HTR-8/SVneo (cell line): ENCODE measurements around the gene ZYG11A.
"Not testable (repeated sequence)": the region's sequence is repeated elsewhere in the genome, so short reads cannot be mapped to it uniquely, and the experiment has no call there.

Experiments
- DNase-seq: peaks from one replicate; pipeline ENCODE4 v3.0.0; 2011; ENCODE audit warnings: low spot score, mixed read lengths; ENCODE audit not compliant: insufficient read length
- FAIRE-seq: peaks from 2 replicates; lab custom pipeline; 2011; peaks lifted over from hg19 to GRCh38; lab: Jason Lieb, UNC

Gene ZYG11A

DNA sequence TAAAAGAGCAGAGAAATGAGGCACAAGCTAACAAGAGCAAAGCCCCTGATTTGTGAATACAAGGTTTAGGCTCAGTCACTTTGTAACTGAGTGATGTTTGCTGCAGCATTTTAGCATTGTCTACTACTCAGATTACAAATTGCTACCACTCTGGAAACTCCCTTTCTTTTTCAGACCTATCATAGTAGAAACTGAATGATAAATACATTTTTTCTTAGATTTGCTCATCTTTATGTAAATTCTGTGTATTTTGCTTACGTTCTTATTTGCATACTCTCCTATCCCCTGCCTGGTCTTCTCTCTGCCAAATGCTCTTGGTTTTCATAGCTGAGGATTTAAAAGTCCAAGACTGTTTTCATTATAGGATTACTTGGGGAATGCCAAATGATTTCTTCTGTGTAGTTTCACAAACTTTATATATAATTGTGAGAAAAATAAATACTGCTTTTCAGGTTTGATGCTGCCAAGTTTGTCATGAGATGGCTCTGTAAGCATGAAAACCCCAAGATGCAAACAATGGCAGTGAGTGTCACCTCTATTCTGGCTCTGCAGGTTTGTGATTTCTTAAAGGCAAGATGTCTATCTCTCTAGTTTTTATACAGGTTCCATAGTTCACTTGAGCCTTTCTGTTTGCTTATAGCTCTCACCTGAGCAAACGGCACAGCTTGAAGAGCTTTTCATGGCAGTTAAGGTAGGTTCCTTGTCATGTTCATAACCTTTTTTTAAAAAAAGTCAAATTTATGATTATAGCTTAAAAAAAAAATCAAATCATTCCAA lies 24.7 kb downstream of the ZYG11A start:
- DNase-seq (no peak), FAIRE-seq (no peak)

GRCh38 chr1:52869727-52870126 lies 27.2 kb downstream of the ZYG11A start:
- DNase-seq, FAIRE-seq: not testable (repeated sequence)

DNA sequence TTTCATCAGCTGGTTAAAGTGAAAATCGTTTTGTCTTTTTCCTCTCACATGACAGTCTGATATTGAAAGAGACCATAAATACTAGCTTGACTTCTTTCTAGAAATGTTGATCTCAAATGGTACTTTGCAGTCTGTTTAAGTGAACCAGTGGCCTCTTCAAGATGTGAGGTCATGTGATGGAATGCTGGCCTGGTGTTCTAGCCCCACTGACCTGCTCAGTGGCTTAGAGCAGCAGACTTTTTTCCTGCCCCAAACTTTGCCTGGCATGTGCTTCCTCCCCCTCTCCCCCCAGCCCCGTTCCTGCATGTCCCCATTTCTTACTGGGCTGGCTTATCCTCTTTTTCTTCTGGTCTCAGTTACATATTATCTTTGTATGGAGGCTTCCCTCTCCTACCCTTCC lies 34.3 kb downstream of the ZYG11A start:
- FAIRE-seq = no peak
- no peak for DNase-seq

DNA sequence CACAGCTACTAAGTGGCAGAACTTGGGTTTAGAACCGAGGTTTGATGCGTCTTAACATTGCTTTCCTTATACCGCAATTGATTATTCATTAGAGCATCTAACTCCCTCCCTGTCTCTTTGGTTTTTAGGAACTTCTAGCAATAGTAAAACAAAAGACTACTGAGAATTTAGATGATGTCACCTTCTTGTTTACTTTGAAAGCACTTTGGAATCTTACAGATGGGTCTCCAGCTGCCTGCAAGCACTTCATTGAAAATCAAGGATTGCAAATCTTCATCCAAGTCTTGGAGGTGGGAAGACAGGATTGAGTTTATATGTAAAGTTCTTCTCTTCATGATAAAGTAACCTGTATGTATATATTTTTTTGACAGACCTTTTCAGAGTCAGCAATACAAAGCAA lies 35.0 kb downstream of the ZYG11A start:
- DNase-seq (no peak), FAIRE-seq (no peak)

DNA sequence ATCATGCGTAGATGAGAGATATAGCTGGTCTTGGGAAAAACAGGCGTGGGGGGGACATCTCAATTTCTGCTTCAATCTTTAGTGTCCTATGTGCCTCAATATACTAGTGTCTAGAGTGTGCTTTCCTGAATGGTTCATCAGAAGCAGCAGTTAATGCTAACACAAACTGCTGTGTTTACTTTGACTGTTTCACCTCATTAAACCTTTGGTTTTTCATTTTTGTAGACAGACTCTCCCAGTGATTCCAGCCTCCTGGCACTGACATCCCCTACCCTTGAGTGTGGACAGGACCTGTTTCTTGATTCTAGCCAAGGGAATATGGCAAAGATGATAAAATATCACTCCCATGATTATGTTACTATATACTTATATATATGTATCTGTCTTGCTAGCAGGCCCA lies 37.6 kb downstream of the ZYG11A start:
- FAIRE-seq (no peak), DNase-seq (no peak)

DNA sequence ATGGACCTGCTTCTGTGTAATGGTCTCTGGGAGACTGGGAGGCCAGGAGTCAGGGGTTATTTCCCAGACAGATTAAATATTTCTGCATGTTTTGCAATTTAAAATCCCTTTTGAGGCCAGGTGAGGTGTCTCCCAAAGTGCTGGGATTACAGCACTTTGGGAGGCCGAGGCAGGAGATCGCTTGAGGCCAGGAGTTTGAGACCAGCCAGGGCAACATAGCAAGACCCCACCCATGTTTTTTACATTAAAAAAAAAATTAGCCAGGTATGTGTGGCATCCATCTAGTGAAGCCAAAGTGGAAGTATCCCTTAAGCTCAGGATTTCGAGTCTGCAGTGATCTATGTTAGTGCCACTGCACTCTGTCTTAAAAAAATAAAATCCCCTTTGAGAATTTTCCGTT lies 44.9 kb downstream of the ZYG11A start:
- FAIRE-seq = no peak

GRCh38 chr1:52892424-52893215 lies 50.1 kb downstream of the ZYG11A start:
- FAIRE-seq = no peak

More for the DNA sequence above, 44.9 kb downstream of the ZYG11A start:
- no peak for DNase-seq

GRCh38 chr1:52899445-52899894 lies 56.9 kb downstream of the ZYG11A start:
- no peak for FAIRE-seq
- no peak for DNase-seq

More at GRCh38 chr1:52892424-52893215, 50.1 kb downstream of the ZYG11A start:
- DNase-seq = no peak

DNA sequence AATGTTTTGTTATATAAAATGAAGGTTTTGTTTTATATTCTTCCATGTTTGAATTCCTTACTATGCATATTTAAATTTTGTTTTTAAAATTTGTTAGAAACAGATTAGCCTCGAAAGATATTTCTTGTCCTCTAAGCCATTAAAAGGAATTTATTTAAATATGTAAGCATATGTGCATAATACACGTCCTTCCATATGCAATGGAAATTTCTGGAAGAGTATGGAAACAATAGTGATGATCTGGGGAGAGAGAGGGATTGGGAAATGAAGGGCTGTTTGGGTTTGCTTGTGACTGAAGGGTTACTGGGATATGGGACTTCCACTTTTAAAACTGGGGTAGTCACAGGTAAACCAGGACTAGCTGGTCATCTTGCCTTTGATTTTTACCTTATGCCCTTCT lies 57.8 kb downstream of the ZYG11A start:
- DNase-seq (no peak), FAIRE-seq (no peak)

DNA sequence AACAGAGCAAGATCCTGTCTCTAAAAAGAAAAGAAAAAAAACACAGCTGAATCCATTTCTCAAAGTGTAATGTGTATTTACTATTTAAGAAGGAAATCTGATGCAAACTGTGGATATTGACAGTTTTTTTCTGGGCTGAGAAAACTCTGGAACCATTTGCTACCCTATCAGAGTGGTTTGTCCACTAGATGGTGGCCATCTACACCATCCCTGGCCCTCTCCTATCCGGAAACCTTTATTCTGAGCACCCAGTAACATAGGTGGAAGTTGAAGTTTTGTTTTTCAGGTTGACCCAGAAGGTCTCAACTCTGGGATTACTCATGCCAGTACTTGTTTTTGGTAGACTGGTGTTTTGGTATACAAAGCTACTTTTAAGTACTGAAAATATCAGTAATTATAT lies 58.8 kb downstream of the ZYG11A start:
- FAIRE-seq (no peak), DNase-seq (no peak)

DNA sequence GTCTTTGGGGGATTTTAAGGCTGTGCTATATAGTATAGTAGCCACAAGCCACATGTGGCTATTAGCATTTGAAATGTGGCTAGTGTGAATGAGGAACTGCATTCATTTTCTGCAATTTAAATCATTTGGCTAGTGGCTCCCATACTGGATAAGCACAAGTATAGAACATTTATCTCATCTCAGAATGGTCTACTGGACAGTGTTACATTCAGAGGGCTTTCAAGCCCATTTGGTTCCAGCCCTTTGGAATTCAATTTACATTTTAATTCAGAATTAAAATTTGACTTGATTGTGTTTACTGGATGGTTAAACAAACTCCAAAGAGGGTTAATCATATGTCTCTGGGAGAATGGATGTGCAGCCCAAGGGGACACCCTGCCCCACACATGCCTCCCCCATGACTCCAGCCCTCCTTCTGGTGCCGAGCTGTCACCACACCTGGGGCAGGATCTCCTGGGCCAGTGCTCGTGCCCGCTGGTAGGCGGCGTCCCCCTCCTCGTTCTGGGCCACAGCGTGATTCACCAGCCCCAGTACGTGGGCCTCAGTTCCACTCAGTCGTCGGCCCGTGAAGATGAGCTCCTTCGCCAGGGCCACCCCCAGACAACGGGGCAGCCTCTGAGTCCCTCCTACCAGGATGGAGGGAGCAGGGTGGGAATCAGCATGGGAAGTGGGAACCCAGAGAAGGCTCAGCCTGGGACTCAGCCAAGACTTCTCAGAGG lies 61.8 kb downstream of the ZYG11A start:
- FAIRE-seq (no peak), DNase-seq (no peak)

- FAIRE-seq (peak; percentile 9), DNase-seq (peak; percentile 67)
These were observed 62.6 kb downstream of the ZYG11A start for GRCh38 chr1:52904927-52905698.

GRCh38 chr1:52906135-52906603 lies 63.6 kb downstream of the ZYG11A start:
- FAIRE-seq (no peak), DNase-seq (no peak)

DNA sequence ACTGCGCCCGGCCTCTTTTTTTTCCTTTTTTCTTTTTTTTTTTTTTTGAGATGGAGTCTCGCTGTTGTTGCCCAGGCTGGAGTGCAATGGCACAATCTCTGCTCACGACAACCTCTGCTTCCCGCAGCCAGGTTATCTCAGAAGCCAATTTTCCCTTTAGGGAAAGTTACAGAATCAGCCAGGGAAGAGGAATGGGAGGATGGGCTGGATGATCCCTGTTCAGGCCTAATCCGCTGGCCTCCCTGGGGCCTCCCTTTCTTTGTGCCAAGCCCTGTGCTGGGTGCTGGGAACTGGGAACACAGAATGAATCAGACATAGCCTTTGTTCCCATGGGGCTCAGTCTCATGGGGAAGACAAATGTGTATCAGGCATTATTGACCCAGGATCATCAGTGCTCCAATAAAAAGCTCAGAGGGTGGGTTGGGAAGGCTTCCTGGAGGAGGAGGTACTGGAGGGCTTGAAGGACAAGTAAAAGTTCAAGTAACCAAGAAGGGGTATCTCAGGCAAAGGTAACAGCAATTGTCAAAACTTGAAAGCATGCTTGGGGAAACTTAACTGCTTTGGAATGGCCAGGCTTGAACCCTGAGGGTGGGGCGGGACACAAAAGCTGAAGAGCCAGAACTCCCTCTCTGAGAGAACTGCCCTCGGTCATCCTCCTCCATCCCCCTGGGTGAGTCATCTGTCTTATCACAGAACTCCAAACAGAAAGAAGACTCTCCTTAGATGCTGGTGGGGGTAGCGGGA lies 64.7 kb downstream of the ZYG11A start:
- DNase-seq (no peak), FAIRE-seq (no peak)

DNA sequence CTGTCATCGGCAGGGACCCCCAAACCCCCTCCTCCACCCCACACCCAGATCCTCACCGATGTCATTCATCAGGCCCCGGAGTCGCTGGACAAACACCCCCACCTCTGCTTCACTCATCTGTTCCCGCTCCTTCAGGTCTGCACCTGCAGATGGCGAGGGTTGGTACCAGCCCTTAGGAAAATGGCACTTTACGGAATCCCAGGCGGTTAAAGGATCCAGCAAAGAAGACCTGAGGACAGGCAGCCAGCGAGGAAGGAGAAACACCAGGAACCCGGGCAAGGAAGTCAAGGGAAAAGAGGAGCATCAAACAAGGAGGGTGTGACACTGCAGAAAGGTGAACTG lies 65.2 kb downstream of the ZYG11A start:
- no peak for DNase-seq
- FAIRE-seq = no peak

DNA sequence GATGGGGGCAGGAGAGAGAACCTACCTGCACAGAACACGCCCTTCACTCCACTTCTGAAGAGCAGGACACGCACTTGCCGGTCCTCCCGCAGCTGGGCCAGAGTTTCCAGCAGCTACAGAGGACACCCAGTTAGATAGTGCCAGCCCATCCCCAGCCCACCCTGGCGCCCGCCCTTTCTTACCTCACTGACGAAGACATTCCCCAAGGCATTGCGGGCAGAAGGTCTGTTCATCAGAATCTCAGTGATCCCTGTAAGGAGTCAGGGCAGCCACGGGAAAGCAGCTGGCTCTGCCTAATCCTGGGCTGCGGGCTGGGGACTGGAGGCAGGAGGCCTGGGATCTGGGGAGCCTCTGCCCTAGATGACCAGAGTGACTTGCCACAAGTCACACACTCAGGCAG lies 69.0 kb downstream of the ZYG11A start:
- no peak for FAIRE-seq

GRCh38 chr1:52913014-52913413 lies 70.5 kb downstream of the ZYG11A start:
- DNase-seq (no peak), FAIRE-seq (no peak)

More for the DNA sequence above, 69.0 kb downstream of the ZYG11A start:
- no peak for DNase-seq

DNA sequence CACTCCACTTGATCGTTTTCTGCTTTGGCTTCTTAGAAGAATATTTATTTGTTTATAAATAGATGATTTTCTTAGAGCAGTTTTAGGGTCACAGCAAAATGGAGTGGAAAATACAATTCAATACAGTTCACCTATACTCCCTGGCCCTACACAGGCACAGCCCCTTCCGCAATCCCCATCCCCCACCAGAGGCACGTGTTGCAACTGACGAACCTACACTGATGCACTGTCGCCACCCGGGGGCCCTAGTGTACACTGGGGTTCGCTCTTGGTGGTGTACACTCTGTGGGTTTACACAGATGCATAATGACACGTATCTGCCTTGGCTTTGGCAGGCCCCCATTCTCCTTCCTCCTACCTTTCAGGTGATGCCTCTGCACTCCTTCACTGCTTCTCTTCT lies 71.0 kb downstream of the ZYG11A start:
- DNase-seq = no peak
- no peak for FAIRE-seq

DNA sequence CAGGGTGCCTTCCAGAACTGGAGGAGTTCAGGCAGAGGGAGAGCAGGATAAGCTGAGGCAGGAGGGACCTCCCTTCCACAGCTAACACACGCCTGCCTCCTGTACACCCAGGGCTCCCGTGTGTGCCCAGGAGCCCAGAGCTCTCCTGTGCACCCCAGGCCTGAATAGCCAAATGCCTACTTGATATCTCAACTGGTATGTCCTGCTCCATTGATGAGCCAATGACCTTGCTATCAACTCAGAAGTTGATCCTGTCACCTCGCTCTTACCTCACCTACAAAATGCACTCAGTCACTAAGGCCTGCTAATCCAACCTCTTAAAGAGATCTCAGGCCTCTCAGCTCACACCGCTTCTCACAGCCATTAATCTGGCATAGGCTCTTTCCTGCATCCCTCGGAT lies 71.9 kb downstream of the ZYG11A start:
- DNase-seq (no peak), FAIRE-seq (no peak)
